ENCODE measurements around the gene DOCK2.
"Not testable (repeated sequence)": the region's sequence is repeated elsewhere in the genome, so short reads cannot be mapped to it uniquely, and the experiment has no call there.

DOCK2 gene

DNA sequence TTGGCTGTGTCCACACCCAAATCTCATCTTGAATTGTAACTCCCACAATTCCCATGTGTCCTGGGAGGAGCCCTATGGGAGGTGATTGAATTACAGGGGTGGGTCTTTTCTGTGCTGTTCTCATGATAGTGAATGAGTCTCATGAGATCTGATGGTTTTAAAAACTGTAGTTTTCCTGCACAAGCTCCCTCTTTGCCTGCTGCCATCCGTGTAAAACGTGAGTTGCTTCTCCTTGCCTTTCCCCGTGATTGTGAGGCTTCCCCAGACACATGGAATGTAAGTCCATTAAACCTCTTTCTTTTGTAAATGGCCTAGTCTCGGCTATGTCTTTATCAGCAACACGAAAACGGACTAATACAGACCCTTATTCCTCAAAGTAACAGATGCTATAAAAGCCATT lies 94.1 kb downstream of the DOCK2 start:
- no peak overlapping the region for H3K27ac Mint-ChIP-seq
- no peaks in the 10 kb centered on the region for H3K9me3 Mint-ChIP-seq
- H3K4me1 Mint-ChIP-seq (ENCODE audit: low read depth), result peaks cover 28% of the 10 kb centered on the region
- H3K27me3 Mint-ChIP-seq, result no peaks in the 10 kb centered on the region
- H3K4me3 Mint-ChIP-seq, result no peak overlapping the region
- DNase-seq, result no peak
- peaks cover 94% of the 10 kb centered on the region for H3K36me3 Mint-ChIP-seq (ENCODE audit: low read depth)

DNA sequence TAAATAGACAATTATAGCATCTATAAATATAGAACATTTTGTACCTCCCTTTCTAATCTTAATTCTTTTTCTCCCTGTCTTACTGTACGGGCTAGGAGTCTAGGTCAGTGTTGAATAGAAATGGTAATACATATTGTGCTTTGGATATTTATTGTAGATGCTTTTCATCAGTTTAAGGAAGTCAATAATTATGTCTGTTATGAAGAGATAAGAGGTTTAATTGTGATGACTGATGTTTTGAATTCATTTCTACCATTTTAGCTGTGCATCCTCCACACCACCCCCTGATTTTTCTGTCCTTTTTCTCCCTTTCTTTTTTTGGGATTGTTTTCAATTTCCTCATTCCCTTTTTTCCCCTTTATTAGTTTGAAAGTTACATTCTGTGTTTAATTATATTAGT lies 95.8 kb downstream of the DOCK2 start:
- DNase-seq, result no peak
- H3K27me3 Mint-ChIP-seq, result no peaks in the 10 kb centered on the region
- peaks cover 94% of the 10 kb centered on the region for H3K36me3 Mint-ChIP-seq (ENCODE audit: low read depth)
- peaks cover 30% of the 10 kb centered on the region for H3K4me1 Mint-ChIP-seq (ENCODE audit: low read depth)
- no peak overlapping the region for H3K4me3 Mint-ChIP-seq
- H3K27ac Mint-ChIP-seq, result no peak overlapping the region
- H3K9me3 Mint-ChIP-seq, result no peaks in the 10 kb centered on the region

DNA sequence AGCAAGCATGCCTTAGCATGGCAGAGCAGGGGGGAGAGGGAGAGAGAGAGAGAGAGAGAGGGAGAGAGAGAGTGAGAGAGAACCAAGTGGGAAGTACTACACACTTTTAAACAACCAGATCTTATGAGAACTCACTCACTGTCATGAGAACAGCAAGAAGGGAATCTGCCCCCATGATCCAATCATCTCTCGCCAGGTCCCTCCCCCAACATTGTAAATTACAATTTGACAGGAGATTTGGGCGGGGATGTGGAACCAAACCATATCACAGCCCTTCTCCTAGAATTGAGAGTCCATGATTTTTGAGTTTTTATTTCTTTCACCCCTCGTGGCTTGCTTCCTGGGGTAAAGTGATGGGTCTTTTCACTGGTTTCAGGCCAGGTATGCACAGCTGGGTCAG lies 98.8 kb downstream of the DOCK2 start:
- H3K9me3 Mint-ChIP-seq, result no peaks in the 10 kb centered on the region
- H3K36me3 Mint-ChIP-seq (ENCODE audit: low read depth), result peaks cover 96% of the 10 kb centered on the region
- no peaks in the 10 kb centered on the region for H3K27me3 Mint-ChIP-seq
- peaks cover 23% of the 10 kb centered on the region for H3K4me1 Mint-ChIP-seq (ENCODE audit: low read depth)
- no peak overlapping the region for H3K4me3 Mint-ChIP-seq
- no peak overlapping the region for H3K27ac Mint-ChIP-seq
- no peak for DNase-seq

DNA sequence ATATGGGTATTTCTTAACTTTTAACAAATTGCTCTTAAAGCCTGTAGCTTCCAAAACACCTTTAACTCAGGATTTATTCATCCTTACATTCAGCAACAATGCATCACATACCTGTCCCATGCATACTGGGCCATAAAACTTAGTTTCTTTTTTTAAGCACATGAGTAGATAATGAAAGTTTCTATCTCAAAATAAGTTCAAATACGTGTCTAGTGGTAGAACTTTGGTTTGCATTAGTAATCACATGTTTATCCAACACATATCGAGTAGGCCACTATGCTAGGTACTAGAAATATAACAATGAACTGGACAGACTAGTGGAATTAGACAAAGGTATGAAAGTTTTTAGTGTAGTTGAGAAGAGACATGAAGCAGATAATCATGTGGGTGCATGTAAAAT lies 99.6 kb downstream of the DOCK2 start:
- no peaks in the 10 kb centered on the region for H3K9me3 Mint-ChIP-seq
- no peaks in the 10 kb centered on the region for H3K27me3 Mint-ChIP-seq
- peak overlapping the region; percentile 45 for H3K27ac Mint-ChIP-seq
- no peak for DNase-seq
- H3K4me3 Mint-ChIP-seq, result no peak overlapping the region
- H3K4me1 Mint-ChIP-seq (ENCODE audit: low read depth), result peaks cover 21% of the 10 kb centered on the region
- peaks cover 95% of the 10 kb centered on the region for H3K36me3 Mint-ChIP-seq (ENCODE audit: low read depth)

DNA sequence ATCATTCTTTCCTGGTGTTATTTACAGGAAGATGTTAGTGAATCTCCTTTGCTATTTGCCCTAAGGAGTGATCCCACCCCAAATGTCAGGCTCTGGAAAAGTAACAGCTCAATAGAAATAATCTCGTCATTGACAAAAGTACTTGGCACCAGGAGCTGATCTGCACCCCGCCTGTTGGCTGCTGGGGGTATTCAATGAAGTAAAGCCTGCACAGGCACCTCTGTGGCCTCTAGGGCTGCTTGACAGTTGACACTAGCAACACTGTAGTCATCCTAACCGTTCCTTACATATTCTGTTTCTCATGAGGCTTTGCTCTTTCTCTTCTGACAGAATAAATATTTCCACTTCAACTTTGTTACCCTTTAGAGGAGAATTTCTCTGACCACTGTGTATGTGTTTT lies 103.4 kb downstream of the DOCK2 start:
- H3K4me1 Mint-ChIP-seq (ENCODE audit: low read depth), result peaks cover 4% of the 10 kb centered on the region
- peaks cover 96% of the 10 kb centered on the region for H3K36me3 Mint-ChIP-seq (ENCODE audit: low read depth)
- no peak overlapping the region for H3K4me3 Mint-ChIP-seq
- no peak for DNase-seq
- no peak overlapping the region for H3K27ac Mint-ChIP-seq
- no peaks in the 10 kb centered on the region for H3K27me3 Mint-ChIP-seq
- no peaks in the 10 kb centered on the region for H3K9me3 Mint-ChIP-seq

DNA sequence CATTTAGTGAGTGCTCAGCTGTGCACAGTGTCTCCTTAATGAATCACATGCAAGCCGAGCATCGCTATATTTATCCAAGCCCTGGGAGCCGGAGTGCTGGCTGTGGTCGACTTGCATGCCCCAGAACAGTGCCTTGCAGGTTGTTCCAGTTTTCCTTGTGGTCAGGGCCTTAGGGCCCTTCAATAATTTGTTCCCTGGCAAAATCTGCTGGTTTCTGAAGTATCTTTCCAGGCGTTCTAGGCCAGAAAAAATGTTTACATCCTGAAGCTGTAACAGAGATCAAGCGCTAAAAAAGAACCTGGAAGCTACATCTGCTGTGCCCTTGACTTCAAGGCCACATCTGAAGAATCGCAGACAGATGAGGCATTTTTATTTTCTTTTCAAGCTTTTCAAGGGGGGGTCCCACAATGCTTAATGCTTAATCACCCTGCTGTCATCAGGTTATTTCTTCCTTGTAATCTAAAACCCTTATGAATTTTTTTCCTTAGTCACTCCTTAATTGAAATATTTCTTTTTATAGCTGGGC lies 105.8 kb downstream of the DOCK2 start:
- Mint-ChIP-seq H3K27ac (no peak overlapping the region), H3K27me3 (no peaks in the 10 kb centered on the region), H3K4me3 (no peak overlapping the region), H3K36me3 (ENCODE audit: low read depth) (peaks cover 96% of the 10 kb centered on the region), H3K9me3 (no peaks in the 10 kb centered on the region), H3K4me1 (ENCODE audit: low read depth) (peaks cover 7% of the 10 kb centered on the region)
- DNase-seq, result no peak

DNA sequence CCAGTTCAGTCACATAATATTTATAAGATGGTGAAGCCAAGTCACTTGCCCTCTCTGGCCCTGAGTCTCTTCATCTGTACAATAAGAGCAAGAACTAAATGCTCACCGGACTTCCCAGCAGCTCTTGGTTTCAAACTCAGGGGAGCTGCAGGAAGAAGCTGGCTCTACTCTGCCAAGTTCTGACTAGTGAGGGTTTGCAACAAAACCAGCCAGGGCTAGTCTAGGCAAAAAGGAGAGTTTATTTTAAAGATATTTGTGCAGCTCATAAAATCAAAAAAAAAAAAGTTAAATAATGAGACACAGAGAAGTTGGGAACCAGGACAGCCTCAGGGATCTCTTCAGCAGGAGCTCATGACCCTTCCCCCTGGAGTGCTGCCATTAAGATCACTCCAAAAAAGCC lies 107.3 kb downstream of the DOCK2 start:
- H3K9me3 Mint-ChIP-seq, result no peaks in the 10 kb centered on the region
- H3K4me1 Mint-ChIP-seq (ENCODE audit: low read depth), result peaks cover 7% of the 10 kb centered on the region
- H3K36me3 Mint-ChIP-seq (ENCODE audit: low read depth), result peaks cover 96% of the 10 kb centered on the region
- no peak overlapping the region for H3K27ac Mint-ChIP-seq
- H3K27me3 Mint-ChIP-seq, result no peaks in the 10 kb centered on the region
- no peak for DNase-seq
- H3K4me3 Mint-ChIP-seq, result no peak overlapping the region

DNA sequence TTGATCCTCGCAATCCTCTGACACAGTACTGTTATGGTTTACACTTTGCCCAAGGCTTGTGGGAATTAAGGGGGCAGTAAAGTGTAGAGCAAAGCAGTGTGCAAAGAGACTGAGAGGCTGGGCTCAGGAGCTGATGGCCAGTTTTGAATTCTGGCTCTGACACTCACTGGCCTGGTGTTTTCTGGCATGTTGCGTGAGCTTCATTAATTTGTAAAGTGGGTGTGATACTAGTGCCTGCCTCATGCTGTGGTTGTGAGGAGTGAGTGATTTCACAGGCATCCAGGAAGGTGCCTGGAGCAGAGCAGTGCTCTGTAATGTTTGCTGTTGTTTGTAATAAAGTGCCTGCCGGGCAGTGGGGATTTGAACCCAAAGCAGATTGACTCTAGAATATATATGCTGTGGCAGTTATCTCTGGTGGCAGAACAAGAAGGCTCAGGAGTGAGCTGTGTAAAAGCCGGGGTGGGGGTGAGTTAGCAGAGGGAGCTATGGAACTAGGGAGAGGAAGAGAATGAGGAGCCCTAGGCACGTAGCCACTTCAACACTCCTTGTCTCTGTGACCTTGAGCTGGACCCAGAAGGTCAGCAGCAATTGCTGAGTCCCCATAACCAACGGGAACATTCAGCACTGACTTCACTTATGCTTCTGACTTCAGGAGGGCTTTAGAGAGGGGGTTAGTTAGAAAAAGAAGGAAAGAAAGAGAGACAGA lies 108.5 kb downstream of the DOCK2 start:
- peaks cover 96% of the 10 kb centered on the region for H3K36me3 Mint-ChIP-seq (ENCODE audit: low read depth)

DNA sequence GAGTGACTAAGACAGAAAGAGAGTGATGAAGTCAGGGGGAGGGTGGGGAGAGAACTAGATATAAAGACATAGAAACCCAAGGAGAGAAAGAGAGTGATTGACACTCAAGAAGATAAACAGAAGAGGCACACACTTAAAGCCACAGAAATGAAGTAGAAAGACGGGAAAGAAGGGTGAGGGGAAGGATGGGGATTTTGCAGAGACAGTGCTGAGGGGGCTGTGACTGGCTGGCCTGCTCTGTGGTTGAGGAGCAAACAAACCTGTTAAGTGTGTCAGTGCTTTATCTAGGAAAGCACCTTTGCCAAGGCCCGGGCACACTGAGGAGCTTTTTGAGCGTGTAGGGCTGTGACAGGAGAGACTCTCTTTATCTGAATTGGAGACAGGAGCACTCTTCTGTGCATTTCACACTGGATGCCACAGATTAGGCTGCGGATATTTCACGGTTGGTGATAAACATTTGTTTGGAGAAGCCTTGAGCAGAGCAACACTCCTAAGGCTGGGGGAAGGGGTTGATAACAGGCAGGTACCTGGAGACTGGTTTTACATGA lies 109.1 kb downstream of the DOCK2 start:
- Mint-ChIP-seq H3K4me3 (no peak overlapping the region), H3K27me3 (no peaks in the 10 kb centered on the region), H3K27ac (peak overlapping the region; percentile 53), H3K36me3 (ENCODE audit: low read depth) (peaks cover 96% of the 10 kb centered on the region), H3K4me1 (ENCODE audit: low read depth) (peaks cover 7% of the 10 kb centered on the region), H3K9me3 (no peaks in the 10 kb centered on the region)
- no peak for DNase-seq

More for the DNA sequence above, 108.5 kb downstream of the DOCK2 start:
- Mint-ChIP-seq H3K27ac (peak overlapping the region; percentile 53), H3K4me1 (ENCODE audit: low read depth) (peaks cover 7% of the 10 kb centered on the region), H3K27me3 (no peaks in the 10 kb centered on the region), H3K4me3 (no peak overlapping the region), H3K9me3 (no peaks in the 10 kb centered on the region)
- no peak for DNase-seq

DNA sequence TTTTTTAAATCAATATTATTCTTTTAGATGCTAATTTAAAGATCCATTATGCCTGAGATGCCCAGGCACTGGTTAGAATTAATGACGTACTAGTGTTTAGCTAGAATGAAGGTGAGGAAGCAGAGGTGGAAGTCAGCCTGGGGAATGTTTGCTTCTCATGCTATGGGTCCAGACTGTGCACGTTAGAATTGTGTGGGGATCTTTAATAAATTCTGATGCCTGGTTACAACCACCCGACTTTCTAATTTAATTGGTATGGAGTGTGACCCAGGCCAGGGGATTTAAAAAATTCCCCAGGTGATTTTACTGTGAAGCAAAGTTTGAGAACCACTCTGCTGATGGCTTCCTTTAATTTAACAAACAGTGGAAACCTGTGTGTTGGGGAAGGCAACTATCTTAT lies 111.1 kb downstream of the DOCK2 start:
- Mint-ChIP-seq H3K4me3 (no peak overlapping the region), H3K27me3 (no peaks in the 10 kb centered on the region), H3K27ac (no peak overlapping the region), H3K36me3 (ENCODE audit: low read depth) (peaks cover 97% of the 10 kb centered on the region), H3K4me1 (ENCODE audit: low read depth) (peaks cover 9% of the 10 kb centered on the region), H3K9me3 (no peaks in the 10 kb centered on the region)
- no peak for DNase-seq

DNA sequence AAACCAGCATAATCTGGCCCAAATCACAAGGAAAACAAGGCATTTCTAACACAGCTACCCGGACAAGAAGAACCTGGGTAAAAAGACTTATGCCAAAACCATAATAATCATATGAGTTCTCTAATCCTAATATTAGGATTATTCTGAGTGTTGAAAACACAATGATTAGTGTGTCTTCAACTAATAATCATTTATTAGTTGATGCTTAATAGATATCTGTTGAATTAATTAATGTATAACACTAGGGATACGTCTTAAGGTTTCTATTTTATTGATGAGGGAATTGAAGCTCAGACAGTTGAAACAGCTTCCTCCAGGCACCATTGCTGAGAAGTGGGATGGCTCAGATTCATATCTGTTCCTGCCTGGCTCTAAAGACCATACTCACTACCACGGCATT lies 112.2 kb downstream of the DOCK2 start:
- no peak for DNase-seq
- H3K27me3 Mint-ChIP-seq, result no peaks in the 10 kb centered on the region
- no peaks in the 10 kb centered on the region for H3K9me3 Mint-ChIP-seq
- H3K4me1 Mint-ChIP-seq (ENCODE audit: low read depth), result peaks cover 9% of the 10 kb centered on the region
- peaks cover 99% of the 10 kb centered on the region for H3K36me3 Mint-ChIP-seq (ENCODE audit: low read depth)
- H3K27ac Mint-ChIP-seq, result no peak overlapping the region
- no peak overlapping the region for H3K4me3 Mint-ChIP-seq

DNA sequence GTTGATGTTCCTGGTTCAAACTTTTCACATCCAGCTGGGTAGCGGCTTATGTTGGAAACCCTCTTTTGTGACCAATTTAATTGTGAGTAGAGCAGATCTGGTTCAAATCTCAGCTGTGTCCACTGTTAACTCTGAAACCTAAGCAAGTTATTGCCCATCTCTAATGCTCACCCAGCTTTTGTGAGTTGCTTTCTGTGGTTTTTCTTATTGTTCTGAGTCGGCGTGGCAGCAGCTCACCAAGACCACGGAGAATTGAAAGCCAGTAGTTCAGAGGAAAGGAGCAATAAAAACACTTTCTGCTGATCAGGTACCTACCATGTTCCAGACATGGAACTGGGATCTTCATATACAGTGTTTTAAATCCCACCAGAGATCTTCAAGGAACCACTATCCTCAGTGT lies 114.4 kb downstream of the DOCK2 start:
- peaks cover 89% of the 10 kb centered on the region for H3K36me3 Mint-ChIP-seq (ENCODE audit: low read depth)

DNA sequence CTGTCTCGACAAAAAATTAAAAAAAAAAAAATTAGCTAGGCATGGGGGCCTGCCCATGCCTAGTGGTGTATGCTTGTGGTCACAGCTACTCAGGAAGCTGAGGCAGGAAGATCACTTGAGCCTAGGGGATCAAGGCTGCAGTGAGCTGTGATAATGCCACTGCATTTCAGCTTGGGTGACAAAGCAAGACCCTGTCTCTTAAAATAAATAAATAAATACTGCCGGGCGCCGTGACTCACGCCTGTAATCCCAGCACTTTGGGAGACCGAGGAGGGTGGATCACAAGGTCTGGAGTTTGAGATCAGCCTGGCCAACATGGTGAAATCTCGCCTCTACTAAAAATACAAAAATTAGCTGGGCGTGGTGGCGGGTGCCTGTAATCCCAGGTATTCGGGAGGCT lies 115.5 kb downstream of the DOCK2 start:
- not testable (repeated sequence) for H3K4me3 Mint-ChIP-seq; H3K4me1 Mint-ChIP-seq (ENCODE audit: low read depth); H3K9me3 Mint-ChIP-seq; H3K27ac Mint-ChIP-seq; DNase-seq; H3K27me3 Mint-ChIP-seq
- peaks cover 87% of the 10 kb centered on the region for H3K36me3 Mint-ChIP-seq (ENCODE audit: low read depth)

More for the DNA sequence above, 114.4 kb downstream of the DOCK2 start:
- no peak for DNase-seq
- Mint-ChIP-seq H3K27me3 (no peaks in the 10 kb centered on the region), H3K4me3 (no peak overlapping the region), H3K4me1 (ENCODE audit: low read depth) (peaks cover 2% of the 10 kb centered on the region), H3K9me3 (no peaks in the 10 kb centered on the region), H3K27ac (no peak overlapping the region)

DNA sequence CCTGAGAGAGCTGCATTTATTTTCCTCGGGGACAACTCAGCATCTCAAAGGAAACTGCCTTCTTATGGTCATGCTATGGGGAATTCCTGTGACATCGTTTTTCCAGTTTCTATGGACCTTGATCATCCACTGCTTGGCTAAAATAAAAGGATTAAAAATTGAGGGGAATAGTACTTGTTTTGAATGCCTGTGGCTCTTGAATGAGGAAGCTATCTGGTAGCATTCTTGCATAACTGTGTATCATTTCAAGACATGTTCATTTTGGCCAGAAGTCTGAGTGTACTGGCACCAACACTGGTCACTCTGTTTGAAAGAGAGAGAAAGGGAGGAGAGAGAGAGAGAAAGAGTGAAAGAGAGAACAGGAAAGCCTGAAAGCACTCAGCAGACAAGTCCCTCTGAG lies 116.7 kb downstream of the DOCK2 start:
- H3K27me3 Mint-ChIP-seq, result no peaks in the 10 kb centered on the region
- no peaks in the 10 kb centered on the region for H3K9me3 Mint-ChIP-seq
- peaks cover 2% of the 10 kb centered on the region for H3K4me1 Mint-ChIP-seq (ENCODE audit: low read depth)
- DNase-seq, result no peak
- H3K27ac Mint-ChIP-seq, result peak overlapping the region; percentile 4
- H3K36me3 Mint-ChIP-seq (ENCODE audit: low read depth), result peaks cover 85% of the 10 kb centered on the region
- no peak overlapping the region for H3K4me3 Mint-ChIP-seq

DNA sequence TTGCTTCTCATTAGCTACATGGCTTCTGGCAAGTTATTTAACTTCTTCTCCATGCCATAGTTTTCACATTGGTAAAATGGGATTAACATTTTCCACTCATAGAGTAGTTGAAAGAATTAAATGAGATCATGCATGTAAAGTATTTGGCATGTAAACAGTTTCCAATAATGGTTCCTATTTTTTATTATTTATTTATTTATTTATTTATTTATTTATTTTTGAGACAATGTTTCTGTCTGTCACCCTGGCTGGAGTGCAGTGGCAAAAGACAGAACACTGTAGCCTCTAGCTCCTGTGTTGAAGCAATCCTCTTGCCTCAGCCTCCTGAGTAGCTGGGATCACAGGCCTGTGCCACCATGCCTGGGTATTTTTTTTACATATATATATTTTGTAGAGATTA lies 117.7 kb downstream of the DOCK2 start:
- no peaks in the 10 kb centered on the region for H3K9me3 Mint-ChIP-seq
- H3K36me3 Mint-ChIP-seq (ENCODE audit: low read depth), result peaks cover 85% of the 10 kb centered on the region
- no peak overlapping the region for H3K4me3 Mint-ChIP-seq
- H3K4me1 Mint-ChIP-seq (ENCODE audit: low read depth), result peaks cover 2% of the 10 kb centered on the region
- no peaks in the 10 kb centered on the region for H3K27me3 Mint-ChIP-seq
- no peak overlapping the region for H3K27ac Mint-ChIP-seq
- no peak for DNase-seq
